ENCODE measurements around the gene NOL3. TPM values are rescaled to one million over a fixed set of nuclear protein-coding genes. Genes with fewer than 3 reads are reported as not detected.
A peak's percentile ranks its signal among the peaks of the same experiment; 100 is the strongest.

The NOL3 gene
- total RNA-seq, 2 donors from 2014 or later, result 87.5 to 103 TPM

GRCh38 chr16:67183284-67183626 lies 12.9 kb downstream of the NOL3 start:
- Histone ChIP-seq H3K9me3 (no peaks in the 10 kb centered on the region), H3K27me3 (no peaks in the 10 kb centered on the region), H3K4me3 (peak overlapping the region; percentile 68 to 72), H3K4me1 (peaks cover 0 to 38% of the 10 kb centered on the region in 2 donors), H3K36me3 (no peaks in the 10 kb centered on the region), H3K27ac (peak overlapping the region; percentile 89 to 97)
- TF ChIP-seq CTCF (IDR thresholded peaks at IDR 0.05), result no peak
- no peak for DNase-seq (ENCODE audit: low spot score)

GRCh38 chr16:67183627-67184452 lies 13.5 kb downstream of the NOL3 start, which contains the start of gene MATCAP1:
MATCAP1 (minus strand) TSS chr16:67183963; CDS start chr16:67180610, 3,353 bp downstream.
- Histone ChIP-seq H3K36me3 (no peaks in the 10 kb centered on the region), H3K27ac (peak within 1 kb of the TSS; percentile 89 to 97), H3K9me3 (no peaks in the 10 kb centered on the region), H3K4me1 (peaks cover 0 to 32% of the 10 kb centered on the region in 2 donors), H3K27me3 (no peaks in the 10 kb centered on the region), H3K4me3 (peak within 1 kb of the TSS; percentile 68 to 72)
- peak; percentile 98 for DNase-seq (ENCODE audit: low spot score)
- no peak for TF ChIP-seq CTCF (IDR thresholded peaks at IDR 0.05)

- peak overlapping the region; percentile 68 to 72 for H3K4me3 ChIP-seq
- peak overlapping the region; percentile 89 to 97 for H3K27ac ChIP-seq
- no peaks in the 10 kb centered on the region for H3K27me3 ChIP-seq
- DNase-seq (ENCODE audit: low spot score), result no peak
- H3K36me3 ChIP-seq, result no peaks in the 10 kb centered on the region
- H3K9me3 ChIP-seq, result no peaks in the 10 kb centered on the region
- peaks cover 0 to 29% of the 10 kb centered on the region in 2 donors for H3K4me1 ChIP-seq
- TF ChIP-seq CTCF (IDR thresholded peaks at IDR 0.05), result no peak
Observed at GRCh38 chr16:67184453-67184994, 14.2 kb downstream of the NOL3 start.

- H3K9me3 ChIP-seq, result no peaks in the 10 kb centered on the region
- H3K36me3 ChIP-seq, result no peaks in the 10 kb centered on the region
- DNase-seq (ENCODE audit: low spot score), result peak; percentile 93
- peaks cover 0 to 29% of the 10 kb centered on the region in 2 donors for H3K4me1 ChIP-seq
- TF ChIP-seq CTCF (IDR thresholded peaks at IDR 0.05), result peak; percentile 81 to 91
- H3K4me3 ChIP-seq, result peak overlapping the region in 1 of 2 donors; percentile 72
- H3K27me3 ChIP-seq, result no peaks in the 10 kb centered on the region
- no peak overlapping the region for H3K27ac ChIP-seq
Observed at GRCh38 chr16:67184995-67185650, 14.8 kb downstream of the NOL3 start.

GRCh38 chr16:67185651-67186134 lies 15.4 kb downstream of the NOL3 start:
- Histone ChIP-seq H3K27ac (no peak overlapping the region), H3K9me3 (no peaks in the 10 kb centered on the region), H3K4me1 (peaks cover 0 to 29% of the 10 kb centered on the region in 2 donors), H3K4me3 (no peak overlapping the region), H3K27me3 (no peaks in the 10 kb centered on the region), H3K36me3 (no peaks in the 10 kb centered on the region)
- no peak for TF ChIP-seq CTCF (IDR thresholded peaks at IDR 0.05)
- DNase-seq (ENCODE audit: low spot score), result no peak

All from right atrium auricular region (tissue), 2 donors.